Panc1 (cell line): Measurements from ENCODE around the gene SIRT1. TPM values are rescaled to one million over a fixed set of nuclear protein-coding genes. Genes with fewer than 3 reads are reported as not detected.

Source experiments
- ATAC-seq: fragments of 200-7000 bp; cut with Tn5 transposase; 2 replicates; pipeline ENCODE4 v1.9.1; 2020; ENCODE audit warnings: mild to moderate bottlenecking, moderate library complexity
- BruUV-seq: library from RNA; stranded (reverse); fragments of 400-500 nt; replicated peaks from 2 replicates; lab custom pipeline; 2021; lab: Mats Ljungman, UMichigan
- CTCF ChIA-PET: fragments of 300-600 bp; sonication (Branson Sonifier 250); formaldehyde crosslinking; loops from one replicate; lab custom pipeline; 2022; ENCODE audit warnings: antibody characterized with exemption; lab: Charles Lee
- POLR2A ChIA-PET: fragments of 300-600 bp; sonication (Branson Sonifier 250); formaldehyde crosslinking; loops from one replicate; lab custom pipeline; 2022; ENCODE audit warnings: antibody characterized with exemption; lab: Charles Lee
- DNase-seq: peaks from one replicate; pipeline ENCODE4 v3.0.0-alpha.2; 2010; ENCODE audit warnings: low read depth, low spot score
- H3K27ac ChIP-seq: 2 replicates; pipeline ENCODE4 v1.5.1; 2011; ENCODE audit warnings: mild to moderate bottlenecking, low read length, inconsistent platforms
- H3K27me3 ChIP-seq: fragments of 200-500 bp; sonication (Bioruptor generic); 2 replicates; pipeline ENCODE4 v1.6.0; 2014; ENCODE audit warnings: low read length, inconsistent platforms; ENCODE audit not compliant: control insufficient read depth, insufficient read depth
- H3K36me3 ChIP-seq: fragments of 200-500 bp; sonication (Bioruptor generic); 2 replicates; pipeline ENCODE4 v1.5.1; 2014; ENCODE audit warnings: inconsistent platforms, mild to moderate bottlenecking, low read length, moderate library complexity; ENCODE audit not compliant: control insufficient read depth, insufficient read depth
- H3K4me1 ChIP-seq: 2 replicates; pipeline ENCODE4 v1.5.1; 2011; ENCODE audit warnings: inconsistent platforms, mild to moderate bottlenecking, low read length, moderate library complexity; ENCODE audit not compliant: control insufficient read depth, insufficient read depth
- H3K4me3 ChIP-seq, 2 experiments: 2 replicates each; pipeline ENCODE4 v1.5.1; 2011 to 2012; ENCODE audit warnings: low read depth in 2 of 2, low read length in 2 of 2, mild to moderate bottlenecking in 2 of 2, inconsistent platforms in 1 of 2, moderate library complexity in 1 of 2
- H3K9me3 ChIP-seq: fragments of 200-500 bp; sonication (Bioruptor generic); 2 replicates; pipeline ENCODE4 v1.5.1; 2014; ENCODE audit warnings: low read depth, mild to moderate bottlenecking, inconsistent platforms, low read length, moderate library complexity; ENCODE audit not compliant: control insufficient read depth, insufficient read depth
- POLR2AphosphoS5 ChIP-seq: IDR thresholded peaks from 2 replicates; pipeline ENCODE4 v1.6.1; 2012; ENCODE audit warnings: mild to moderate bottlenecking, low read depth, low read length, moderate library complexity
- REST ChIP-seq, 2 experiments: IDR thresholded peaks; 2 replicates each; pipeline ENCODE4 v1.6.1; 2011 to 2012; ENCODE audit warnings: low read depth in 2 of 2, control low read depth in 1 of 2, low read length in 1 of 2, mild to moderate bottlenecking in 1 of 2, moderate library complexity in 1 of 2; ENCODE audit not compliant: insufficient read depth in 1 of 2
- SIN3A ChIP-seq: IDR thresholded peaks from 2 replicates; pipeline ENCODE4 v1.6.1; 2012; ENCODE audit warnings: low read depth, mild to moderate bottlenecking, low read length, moderate library complexity, borderline replicate concordance; ENCODE audit not compliant: insufficient read depth
- TCF7L2 ChIP-seq: IDR thresholded peaks from 2 replicates; pipeline ENCODE4 v1.6.1; 2011; ENCODE audit warnings: mild to moderate bottlenecking, low read depth, low read length, inconsistent platforms
- in situ Hi-C: cut with HindIII; loops from 2 replicates; pipeline ENCODE4 v1.10.0; 2016; ENCODE audit warnings: low sequenced_read_pairs, low pct_unique_long_range_greater_than_20kb
- intact Hi-C: fragments of 100-400 bp; cut with micrococcal nuclease; formaldehyde crosslinking; loops from one replicate; pipeline ENCODE4 v1.10.0; 2022; ENCODE audit not compliant: unreplicated experiment
- total RNA-seq: library from RNA; stranded (reverse); gene quantifications from one replicate; pipeline ENCODE4 v1.2.1, GENCODE V29; 2021; ENCODE audit not compliant: unreplicated experiment
- TF ChIP-seq, protein P1 (sequence below): fragments of 450-650 bp; IDR thresholded peaks from 2 replicates; pipeline ENCODE4 v1.5.1; 2017; ENCODE audit warnings: mild to moderate bottlenecking

The SIRT1 gene
- total RNA-seq, 1 experiment from 2014 or later = 45.0 TPM

DNA sequence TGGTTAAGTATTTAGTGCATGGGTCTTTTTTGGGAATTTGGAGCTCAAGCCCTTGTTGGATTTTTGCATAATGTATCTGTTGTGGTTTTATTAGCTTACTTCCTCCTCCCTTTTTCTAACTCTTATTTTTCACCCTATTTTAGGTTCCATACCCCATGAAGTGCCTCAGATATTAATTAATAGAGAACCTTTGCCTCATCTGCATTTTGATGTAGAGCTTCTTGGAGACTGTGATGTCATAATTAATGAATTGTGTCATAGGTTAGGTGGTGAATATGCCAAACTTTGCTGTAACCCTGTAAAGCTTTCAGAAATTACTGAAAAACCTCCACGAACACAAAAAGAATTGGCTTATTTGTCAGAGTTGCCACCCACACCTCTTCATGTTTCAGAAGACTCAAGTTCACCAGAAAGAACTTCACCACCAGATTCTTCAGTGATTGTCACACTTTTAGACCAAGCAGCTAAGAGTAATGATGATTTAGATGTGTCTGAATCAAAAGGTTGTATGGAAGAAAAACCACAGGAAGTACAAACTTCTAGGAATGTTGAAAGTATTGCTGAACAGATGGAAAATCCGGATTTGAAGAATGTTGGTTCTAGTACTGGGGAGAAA is 28.0 kb downstream of the SIRT1 start:
- no peak for DNase-seq
- TSS peak; percentile 12 for BruUV-seq
- ChIA-PET POLR2A (interaction anchor here (0.6 kb wide), 2 partner anchors 11 to 26 kb away, joined by 3 read pairs; no protein-coding TSS in a partner anchor), CTCF (no interaction called here)
- H3K36me3 ChIP-seq = peaks cover 43% of the 10 kb centered on the region
- no peaks in the 10 kb centered on the region for H3K27me3 ChIP-seq
- no peak for ATAC-seq
- intact Hi-C loops (no loop called here), in situ Hi-C loops (no loop called here)
- no peaks in the 10 kb centered on the region for H3K9me3 ChIP-seq
- no peaks in the 10 kb centered on the region; the same call in 1 of the 2 replicates for H3K4me1 ChIP-seq
- no peak overlapping the region for H3K27ac ChIP-seq
- no peak for TF ChIP-seq POLR2AphosphoS5
- TF ChIP-seq, protein P1, sequence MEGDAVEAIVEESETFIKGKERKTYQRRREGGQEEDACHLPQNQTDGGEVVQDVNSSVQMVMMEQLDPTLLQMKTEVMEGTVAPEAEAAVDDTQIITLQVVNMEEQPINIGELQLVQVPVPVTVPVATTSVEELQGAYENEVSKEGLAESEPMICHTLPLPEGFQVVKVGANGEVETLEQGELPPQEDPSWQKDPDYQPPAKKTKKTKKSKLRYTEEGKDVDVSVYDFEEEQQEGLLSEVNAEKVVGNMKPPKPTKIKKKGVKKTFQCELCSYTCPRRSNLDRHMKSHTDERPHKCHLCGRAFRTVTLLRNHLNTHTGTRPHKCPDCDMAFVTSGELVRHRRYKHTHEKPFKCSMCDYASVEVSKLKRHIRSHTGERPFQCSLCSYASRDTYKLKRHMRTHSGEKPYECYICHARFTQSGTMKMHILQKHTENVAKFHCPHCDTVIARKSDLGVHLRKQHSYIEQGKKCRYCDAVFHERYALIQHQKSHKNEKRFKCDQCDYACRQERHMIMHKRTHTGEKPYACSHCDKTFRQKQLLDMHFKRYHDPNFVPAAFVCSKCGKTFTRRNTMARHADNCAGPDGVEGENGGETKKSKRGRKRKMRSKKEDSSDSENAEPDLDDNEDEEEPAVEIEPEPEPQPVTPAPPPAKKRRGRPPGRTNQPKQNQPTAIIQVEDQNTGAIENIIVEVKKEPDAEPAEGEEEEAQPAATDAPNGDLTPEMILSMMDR = no peak
- no peak for TF ChIP-seq TCF7L2
- TF ChIP-seq SIN3A = no peak
- no peak for TF ChIP-seq REST (IDR thresholded peaks at IDR 0.05; ENCODE audit: insufficient read depth in 1 of 2, low read depth in 2 of 2, low read length in 1 of 2)
- H3K4me3 ChIP-seq = no peak overlapping the region

- Histone ChIP-seq H3K27me3 (no peaks in the 10 kb centered on the region), H3K27ac (no peak overlapping the region), H3K36me3 (peaks cover 37% of the 10 kb centered on the region), H3K4me1 (no peaks in the 10 kb centered on the region; the same call in 1 of the 2 replicates), H3K9me3 (no peaks in the 10 kb centered on the region), H3K4me3 (no peak overlapping the region)
- POLR2A ChIA-PET = interaction anchor here (0.6 kb wide), 2 partner anchors 50 to 71 kb away, joined by 5 to 9 read pairs; no protein-coding TSS in a partner anchor
- no peak for DNase-seq
- TF ChIP-seq POLR2AphosphoS5 (no peak; the same call in 1 of the 2 replicates), SIN3A (no peak), TCF7L2 (no peak), REST (IDR thresholded peaks at IDR 0.05; ENCODE audit: insufficient read depth in 1 of 2, low read depth in 2 of 2, low read length in 1 of 2) (no peak)
- TF ChIP-seq, protein P1 = no peak
- ATAC-seq = no peak
- BruUV-seq = no TSS peak
- in situ Hi-C loops (no loop called here), intact Hi-C loops (no loop called here)
- CTCF ChIA-PET = no interaction called here
Observed at GRCh38 chr10:67914777-67915340, 30.4 kb downstream of the SIRT1 start.
